SH-SY5Y (cell line): ENCODE measurements around the gene MOB1B.

Experiments
- GATA2 ChIP-seq: IDR thresholded peaks from 2 replicates; pipeline ENCODE4 v1.6.1; 2011; ENCODE audit warnings: mild to moderate bottlenecking, low read depth, low read length
- GATA3 ChIP-seq: IDR thresholded peaks from 2 replicates; pipeline ENCODE4 v1.6.1; 2011; ENCODE audit warnings: low read depth, mild to moderate bottlenecking, low read length, moderate library complexity

- no peak for TF ChIP-seq GATA3
- TF ChIP-seq GATA2, result no peak
These were observed 104.2 kb downstream of the MOB1B start for GRCh38 chr4:71006203-71006907.
